ENCODE data around the gene MRAP. TPM values are rescaled to one million over a fixed set of nuclear protein-coding genes. Genes with fewer than 3 reads are reported as not detected.

The MRAP gene
- total RNA-seq, 2 donors from 2014 or later: not detected

DNA sequence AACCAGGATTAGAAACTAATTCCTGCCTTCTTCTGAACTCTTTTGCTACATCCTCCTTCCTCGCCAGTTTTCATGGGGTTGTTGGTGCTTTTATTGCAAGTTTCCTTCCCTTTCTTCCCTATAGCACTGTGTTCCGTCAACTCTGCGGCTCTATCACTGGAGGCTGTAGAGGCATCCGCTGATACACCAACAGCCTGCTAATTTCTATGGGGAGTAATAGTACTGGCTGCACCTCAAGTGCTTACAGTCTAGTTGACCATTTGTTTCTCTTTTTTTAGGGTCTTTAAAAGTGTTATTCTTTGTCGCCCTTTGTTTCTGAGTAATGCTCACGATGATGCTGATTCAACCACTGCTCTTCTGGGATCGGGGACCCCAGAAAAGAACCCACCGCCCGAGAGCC, 20.6 kb upstream of the MRAP start:
- peak overlapping the region; percentile 97 to 98 for H3K4me3 Mint-ChIP-seq
- no peak for ATAC-seq (replicated peaks in 1 of 2)

DNA sequence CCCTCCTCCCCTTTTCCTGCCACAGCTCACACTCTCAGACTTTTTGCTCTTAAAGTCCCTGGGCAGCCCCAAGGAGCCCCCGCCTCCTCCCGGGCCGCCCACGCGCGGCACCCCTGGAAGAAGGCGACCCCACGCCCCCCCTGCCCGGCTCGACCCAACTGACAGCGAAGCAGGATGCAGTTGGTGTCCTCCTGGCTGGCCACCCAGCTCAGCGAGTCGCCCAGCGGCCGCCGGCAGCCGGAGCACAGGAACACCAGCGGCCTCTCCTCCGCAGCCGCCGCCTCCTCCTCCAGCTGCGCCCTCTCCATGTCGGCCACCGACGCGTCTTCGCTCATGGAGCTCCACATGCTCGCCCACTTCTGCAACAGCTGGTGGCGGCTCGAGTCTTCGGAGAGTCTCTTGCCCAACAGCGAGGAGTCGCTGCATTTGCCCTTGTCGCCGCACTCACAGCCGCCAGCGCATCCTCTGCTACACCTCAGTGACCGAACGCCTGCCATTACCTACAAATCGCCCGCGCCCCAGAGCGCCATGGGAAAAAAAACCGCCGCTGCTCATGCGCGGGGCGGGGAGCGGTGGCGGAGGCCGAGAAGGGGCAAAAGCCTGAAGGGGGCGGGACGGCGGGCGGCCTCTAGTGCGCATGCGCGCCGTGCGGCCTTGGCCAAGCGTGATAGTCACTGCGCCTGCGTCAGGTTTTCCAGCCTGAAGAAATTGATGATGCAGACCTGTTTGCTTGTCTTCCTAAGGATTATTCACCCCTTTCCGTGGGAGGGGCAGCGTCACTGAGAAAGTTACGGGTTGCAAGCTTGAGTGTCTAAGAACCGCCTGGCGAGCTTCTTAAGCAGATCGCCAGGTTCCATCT, 19.9 kb upstream of the MRAP start, which contains the start of gene MIS18A:
Gene MIS18A, minus strand, starts transcription at position 532 of the 859 bp plus-strand sequence. Its CDS starts 35 bp downstream, at position 497.
- Mint-ChIP-seq H3K9me3 (no peaks in the 10 kb centered on the region), H3K27me3 (ENCODE audit: low read depth) (no peaks in the 10 kb centered on the region), H3K4me1 (ENCODE audit: low read depth) (peaks cover 37% of the 10 kb centered on the region), H3K36me3 (ENCODE audit: insufficient read depth in 2 of 2) (peaks cover 9 to 10% of the 10 kb centered on the region in 2 donors), H3K27ac (peak within 1 kb of the TSS; percentile 97), H3K4me3 (peak within 1 kb of the TSS; percentile 97 to 98)
- DNase-seq (peak; percentile 97 to 99), ATAC-seq (replicated peaks in 1 of 2) (peak; percentile 92)

More for the DNA sequence above, 20.6 kb upstream of the MRAP start:
- peak overlapping the region; percentile 89 for H3K27ac Mint-ChIP-seq
- H3K36me3 Mint-ChIP-seq (ENCODE audit: insufficient read depth in 2 of 2): peaks cover 9 to 10% of the 10 kb centered on the region in 2 donors
- no peak for DNase-seq
- peaks cover 37% of the 10 kb centered on the region for H3K4me1 Mint-ChIP-seq (ENCODE audit: low read depth)
- no peaks in the 10 kb centered on the region for H3K9me3 Mint-ChIP-seq
- H3K27me3 Mint-ChIP-seq (ENCODE audit: low read depth): no peaks in the 10 kb centered on the region

DNA sequence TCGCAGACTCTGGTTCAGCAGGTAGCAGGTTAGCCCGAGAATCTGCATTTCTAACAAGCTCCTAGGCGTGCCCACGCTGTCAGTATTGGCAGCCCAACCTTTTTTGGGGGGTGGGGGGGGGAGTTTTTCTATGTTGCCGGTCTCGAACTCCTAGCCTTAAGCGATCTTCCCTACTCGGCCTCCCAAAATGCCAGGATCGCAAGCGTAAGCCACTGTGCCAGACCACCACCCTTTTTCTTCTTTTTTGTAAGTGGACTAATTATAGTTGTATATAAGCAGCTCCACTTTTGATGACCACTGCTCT, 19.3 kb upstream of the MRAP start:
- no peak for DNase-seq
- no peak for ATAC-seq (replicated peaks in 1 of 2)
- Mint-ChIP-seq H3K36me3 (ENCODE audit: insufficient read depth in 2 of 2) (peaks cover 9% of the 10 kb centered on the region in 2 donors), H3K27ac (peak overlapping the region; percentile 97), H3K4me3 (peak overlapping the region; percentile 97 to 98), H3K9me3 (no peaks in the 10 kb centered on the region), H3K4me1 (ENCODE audit: low read depth) (peaks cover 37% of the 10 kb centered on the region), H3K27me3 (ENCODE audit: low read depth) (no peaks in the 10 kb centered on the region)

DNA sequence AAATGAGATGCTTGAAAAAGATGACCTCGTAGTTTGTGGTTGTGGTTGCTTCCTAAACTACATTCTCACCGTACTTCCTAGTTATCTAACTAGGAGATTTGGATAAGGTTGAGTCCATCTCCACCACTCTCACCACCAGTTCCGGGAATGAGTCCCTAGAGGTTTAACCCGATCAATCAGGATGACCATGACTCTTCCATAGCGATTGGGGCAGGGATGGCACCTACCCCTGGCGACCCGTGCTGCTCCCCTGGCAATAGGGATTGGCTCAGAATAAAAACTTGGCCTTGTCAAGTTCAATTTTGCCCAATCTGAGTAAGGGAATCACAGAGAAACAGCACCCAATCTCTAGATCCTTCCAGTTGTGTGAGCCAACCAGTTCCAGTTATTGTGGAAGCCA, 17.1 kb upstream of the MRAP start:
- Mint-ChIP-seq H3K36me3 (ENCODE audit: insufficient read depth in 2 of 2) (peaks cover 1 to 4% of the 10 kb centered on the region in 2 donors), H3K4me3 (no peak overlapping the region), H3K27ac (no peak overlapping the region), H3K9me3 (no peaks in the 10 kb centered on the region), H3K27me3 (ENCODE audit: low read depth) (no peaks in the 10 kb centered on the region), H3K4me1 (ENCODE audit: low read depth) (peaks cover 29% of the 10 kb centered on the region)
- ATAC-seq (replicated peaks in 1 of 2): no peak
- no peak for DNase-seq

GRCh38 chr21:32282992-32283391, 15.7 kb upstream of the MRAP start:
- peaks cover 1 to 4% of the 10 kb centered on the region in 2 donors for H3K36me3 Mint-ChIP-seq (ENCODE audit: insufficient read depth in 2 of 2)
- no peaks in the 10 kb centered on the region for H3K9me3 Mint-ChIP-seq
- peaks cover 20% of the 10 kb centered on the region for H3K4me1 Mint-ChIP-seq (ENCODE audit: low read depth)
- ATAC-seq (replicated peaks in 1 of 2): no peak
- DNase-seq: no peak
- no peaks in the 10 kb centered on the region for H3K27me3 Mint-ChIP-seq (ENCODE audit: low read depth)
- H3K4me3 Mint-ChIP-seq: no peak overlapping the region
- no peak overlapping the region for H3K27ac Mint-ChIP-seq

DNA sequence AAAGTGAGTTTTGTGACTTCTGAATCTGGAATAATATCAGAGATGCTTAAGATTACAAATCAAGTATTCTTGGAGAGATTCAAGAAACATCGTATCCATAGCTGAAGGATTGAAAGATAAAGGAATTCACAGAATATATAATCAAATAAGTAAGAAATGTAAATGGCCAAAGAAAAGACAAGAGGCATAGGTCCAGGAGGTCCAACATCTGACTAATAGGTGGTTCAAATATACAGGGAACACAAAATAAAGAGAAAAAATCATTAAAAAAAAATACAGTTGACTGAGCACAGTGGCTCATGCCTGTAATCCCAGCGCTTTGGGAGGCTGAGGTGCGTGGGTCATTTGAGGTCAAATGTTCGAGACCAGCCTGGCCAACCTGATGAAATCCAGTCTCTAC, 13.2 kb upstream of the MRAP start:
- H3K4me3 Mint-ChIP-seq: no peak overlapping the region
- no peaks in the 10 kb centered on the region for H3K9me3 Mint-ChIP-seq
- peaks cover 0 to 1% of the 10 kb centered on the region in 2 donors for H3K36me3 Mint-ChIP-seq (ENCODE audit: insufficient read depth in 2 of 2)
- peaks cover 2% of the 10 kb centered on the region for H3K4me1 Mint-ChIP-seq (ENCODE audit: low read depth)
- H3K27ac Mint-ChIP-seq: no peak overlapping the region
- ATAC-seq (replicated peaks in 1 of 2) (no peak), DNase-seq (no peak)
- H3K27me3 Mint-ChIP-seq (ENCODE audit: low read depth): no peaks in the 10 kb centered on the region

DNA sequence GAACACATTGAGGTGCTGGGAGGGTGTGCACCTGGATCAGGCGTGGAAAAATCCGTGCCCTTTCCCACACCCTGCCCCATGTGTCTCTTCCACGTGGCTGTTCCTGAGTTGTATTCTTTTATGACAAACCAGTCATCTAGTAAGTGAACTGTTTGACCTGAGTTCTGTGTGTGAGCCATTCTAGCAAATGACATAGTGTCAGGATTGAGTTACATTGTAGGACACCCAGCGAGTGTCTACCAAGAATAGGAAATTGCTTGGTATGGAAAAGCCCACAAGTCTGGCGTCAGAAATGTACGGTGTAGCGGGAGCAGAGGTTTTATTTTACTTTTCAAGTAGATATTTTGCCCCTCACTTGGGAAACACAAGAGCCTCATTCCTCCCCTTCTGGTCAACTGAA, 1.2 kb upstream of the MRAP start:
- ATAC-seq (replicated peaks in 1 of 2) (no peak), DNase-seq (no peak)
- Mint-ChIP-seq H3K4me1 (ENCODE audit: low read depth) (no peaks in the 10 kb centered on the region), H3K27ac (no peak overlapping the region), H3K27me3 (ENCODE audit: low read depth) (no peaks in the 10 kb centered on the region), H3K36me3 (ENCODE audit: insufficient read depth in 2 of 2) (peaks cover 0 to 5% of the 10 kb centered on the region in 2 donors), H3K4me3 (no peak overlapping the region), H3K9me3 (no peaks in the 10 kb centered on the region)

DNA sequence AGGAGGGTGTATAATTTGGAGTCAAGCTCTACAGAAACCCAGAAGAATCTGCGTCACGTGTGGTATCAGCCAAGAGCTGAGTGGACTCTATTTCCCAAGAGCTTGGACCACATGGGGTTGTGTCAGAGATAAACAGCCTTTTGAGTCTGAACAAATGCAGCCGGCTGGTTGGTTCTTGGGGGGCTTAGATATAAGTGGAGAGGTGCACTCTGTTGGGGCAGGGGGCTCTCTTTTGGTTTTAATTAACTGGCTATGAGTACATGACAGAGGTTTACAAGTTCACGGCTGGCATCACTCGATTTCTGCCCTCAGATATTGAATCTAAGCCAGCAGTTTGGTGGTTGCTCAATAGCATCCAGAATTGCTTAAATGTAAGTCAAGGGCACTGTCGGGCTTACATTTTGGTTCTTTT, 501 bp upstream of the MRAP start:
- no peak overlapping the region for H3K4me3 Mint-ChIP-seq
- ATAC-seq (replicated peaks in 1 of 2): no peak
- no peaks in the 10 kb centered on the region for H3K9me3 Mint-ChIP-seq
- DNase-seq: no peak
- H3K27me3 Mint-ChIP-seq (ENCODE audit: low read depth): no peaks in the 10 kb centered on the region
- H3K36me3 Mint-ChIP-seq (ENCODE audit: insufficient read depth in 2 of 2): peaks cover 0 to 5% of the 10 kb centered on the region in 2 donors
- H3K27ac Mint-ChIP-seq: no peak overlapping the region
- H3K4me1 Mint-ChIP-seq (ENCODE audit: low read depth): no peaks in the 10 kb centered on the region

- H3K4me1 Mint-ChIP-seq (ENCODE audit: low read depth): no peaks in the 10 kb centered on the region
- no peaks in the 10 kb centered on the region for H3K27me3 Mint-ChIP-seq (ENCODE audit: low read depth)
- H3K36me3 Mint-ChIP-seq (ENCODE audit: insufficient read depth in 2 of 2): peaks cover 0 to 5% of the 10 kb centered on the region in 2 donors
- no peaks in the 10 kb centered on the region for H3K9me3 Mint-ChIP-seq
- DNase-seq (no peak), ATAC-seq (replicated peaks in 1 of 2) (no peak)
- no peak overlapping the region for H3K4me3 Mint-ChIP-seq
- no peak overlapping the region for H3K27ac Mint-ChIP-seq
Observed at GRCh38 chr21:32299695-32300094, 1.0 kb downstream of the MRAP start.

- Mint-ChIP-seq H3K9me3 (no peaks in the 10 kb centered on the region), H3K27me3 (ENCODE audit: low read depth) (no peaks in the 10 kb centered on the region), H3K4me1 (ENCODE audit: low read depth) (no peaks in the 10 kb centered on the region), H3K36me3 (ENCODE audit: insufficient read depth in 2 of 2) (peaks cover 0 to 5% of the 10 kb centered on the region in 2 donors), H3K4me3 (no peak overlapping the region), H3K27ac (no peak overlapping the region)
- ATAC-seq (replicated peaks in 1 of 2): no peak
- no peak for DNase-seq
Observed at GRCh38 chr21:32300117-32300681, 1.5 kb downstream of the MRAP start.

- H3K4me3 Mint-ChIP-seq: no peak overlapping the region
- DNase-seq: no peak
- peaks cover 0 to 5% of the 10 kb centered on the region in 2 donors for H3K36me3 Mint-ChIP-seq (ENCODE audit: insufficient read depth in 2 of 2)
- H3K4me1 Mint-ChIP-seq (ENCODE audit: low read depth): no peaks in the 10 kb centered on the region
- no peak for ATAC-seq (replicated peaks in 1 of 2)
- H3K9me3 Mint-ChIP-seq: no peaks in the 10 kb centered on the region
- H3K27me3 Mint-ChIP-seq (ENCODE audit: low read depth): no peaks in the 10 kb centered on the region
- no peak overlapping the region for H3K27ac Mint-ChIP-seq
Observed at GRCh38 chr21:32301596-32301995, 2.9 kb downstream of the MRAP start.

- no peak overlapping the region for H3K27ac Mint-ChIP-seq
- DNase-seq: no peak
- peaks cover 0 to 5% of the 10 kb centered on the region in 2 donors for H3K36me3 Mint-ChIP-seq (ENCODE audit: insufficient read depth in 2 of 2)
- no peaks in the 10 kb centered on the region for H3K9me3 Mint-ChIP-seq
- no peak overlapping the region for H3K4me3 Mint-ChIP-seq
- ATAC-seq (replicated peaks in 1 of 2): no peak
- H3K4me1 Mint-ChIP-seq (ENCODE audit: low read depth): no peaks in the 10 kb centered on the region
- H3K27me3 Mint-ChIP-seq (ENCODE audit: low read depth): no peaks in the 10 kb centered on the region
Observed at GRCh38 chr21:32302560-32302959, 3.9 kb downstream of the MRAP start.

- H3K27ac Mint-ChIP-seq: peak overlapping the region; percentile 58
- H3K27me3 Mint-ChIP-seq (ENCODE audit: low read depth): no peaks in the 10 kb centered on the region
- ATAC-seq (replicated peaks in 1 of 2) (no peak), DNase-seq (no peak)
- H3K9me3 Mint-ChIP-seq: no peaks in the 10 kb centered on the region
- no peak overlapping the region for H3K4me3 Mint-ChIP-seq
- H3K4me1 Mint-ChIP-seq (ENCODE audit: low read depth): no peaks in the 10 kb centered on the region
- peaks cover 0 to 5% of the 10 kb centered on the region in 2 donors for H3K36me3 Mint-ChIP-seq (ENCODE audit: insufficient read depth in 2 of 2)
Observed at GRCh38 chr21:32303385-32303784, 4.7 kb downstream of the MRAP start.
